DOHH2 (cell line): Measurements from ENCODE around the gene ALS2CL.
A peak's percentile ranks its signal among the peaks of the same experiment; 100 is the strongest.
"Not testable (repeated sequence)": the region's sequence is repeated elsewhere in the genome, so short reads cannot be mapped to it uniquely, and the experiment has no call there.

Source experiments
- H3F3A ChIP-seq: fragments of 200-600 bp; sonication (generic), shearing (Covaris generic); 2 replicates; pipeline ENCODE4 v1.6.0; 2016; ENCODE audit warnings: antibody characterized with exemption, mild to moderate bottlenecking; ENCODE audit not compliant: control insufficient read depth, insufficient read depth
- H3K27ac ChIP-seq: fragments of 200-600 bp; sonication (generic); 2 replicates; pipeline ENCODE4 v1.5.1; 2014; ENCODE audit warnings: low read depth, mild to moderate bottlenecking, low read length, moderate library complexity
- H3K27me3 ChIP-seq: fragments of 200-600 bp; sonication (generic); 2 replicates; pipeline ENCODE4 v1.6.1; 2014; ENCODE audit warnings: mild to moderate bottlenecking, low read length, mixed read lengths; ENCODE audit not compliant: control insufficient read depth
- H3K36me3 ChIP-seq: fragments of 200-600 bp; sonication (generic); 2 replicates; pipeline ENCODE4 v1.6.1; 2014; ENCODE audit warnings: mild to moderate bottlenecking, low read length, moderate library complexity, mixed read lengths; ENCODE audit not compliant: control insufficient read depth
- H3K4me1 ChIP-seq: fragments of 200-600 bp; sonication (generic); 2 replicates; pipeline ENCODE4 v1.6.1; 2014; ENCODE audit warnings: mild to moderate bottlenecking, low read length, mixed read lengths; ENCODE audit not compliant: control insufficient read depth
- H3K4me2 ChIP-seq: fragments of 200-600 bp; sonication (generic); 2 replicates; pipeline ENCODE4 v1.6.0; 2014; ENCODE audit warnings: mild to moderate bottlenecking, low read length, moderate library complexity
- H3K4me3 ChIP-seq: fragments of 200-600 bp; sonication (generic); 2 replicates; pipeline ENCODE4 v1.5.1; 2014; ENCODE audit warnings: mild to moderate bottlenecking, low read length, mixed read lengths
- H3K79me2 ChIP-seq: fragments of 200-600 bp; sonication (generic); 2 replicates; pipeline ENCODE4 v1.6.1; 2014; ENCODE audit warnings: mild to moderate bottlenecking, low read length, mixed read lengths; ENCODE audit not compliant: control insufficient read depth
- H3K9me2 ChIP-seq: fragments of 200-600 bp; sonication (generic); replicated peaks from 2 replicates; pipeline ENCODE4 v1.6.1; 2014; ENCODE audit warnings: mild to moderate bottlenecking, low read length, mixed read lengths; ENCODE audit not compliant: control insufficient read depth
- H3K9me3 ChIP-seq: fragments of 200-600 bp; sonication (generic); 2 replicates; pipeline ENCODE4 v1.6.1; 2014; ENCODE audit warnings: antibody characterized with exemption, low read length, mixed read lengths; ENCODE audit not compliant: control insufficient read depth, insufficient read depth
- H4K20me1 ChIP-seq: fragments of 200-600 bp; sonication (generic); 2 replicates; pipeline ENCODE4 v1.6.0; 2014; ENCODE audit warnings: low read depth, mild to moderate bottlenecking, antibody characterized with exemption, low read length, moderate library complexity; ENCODE audit not compliant: control insufficient read depth, insufficient read depth
- EZH2phosphoT487 ChIP-seq: fragments of 200-600 bp; sonication (generic); IDR thresholded peaks from 2 replicates; pipeline ENCODE4 v1.6.1; 2017; ENCODE audit warnings: borderline replicate concordance, mild to moderate bottlenecking, antibody characterized with exemption, low read length, moderate library complexity, mixed read lengths
- TF ChIP-seq, protein P1 (sequence below): fragments of 200-600 bp; sonication (generic); IDR thresholded peaks from one replicate; pipeline ENCODE4 v1.5.1; 2014; ENCODE audit warnings: antibody characterized with exemption, mild to moderate bottlenecking, low read depth, low read length; ENCODE audit not compliant: poor library complexity, severe bottlenecking

ALS2CL gene, protein sequence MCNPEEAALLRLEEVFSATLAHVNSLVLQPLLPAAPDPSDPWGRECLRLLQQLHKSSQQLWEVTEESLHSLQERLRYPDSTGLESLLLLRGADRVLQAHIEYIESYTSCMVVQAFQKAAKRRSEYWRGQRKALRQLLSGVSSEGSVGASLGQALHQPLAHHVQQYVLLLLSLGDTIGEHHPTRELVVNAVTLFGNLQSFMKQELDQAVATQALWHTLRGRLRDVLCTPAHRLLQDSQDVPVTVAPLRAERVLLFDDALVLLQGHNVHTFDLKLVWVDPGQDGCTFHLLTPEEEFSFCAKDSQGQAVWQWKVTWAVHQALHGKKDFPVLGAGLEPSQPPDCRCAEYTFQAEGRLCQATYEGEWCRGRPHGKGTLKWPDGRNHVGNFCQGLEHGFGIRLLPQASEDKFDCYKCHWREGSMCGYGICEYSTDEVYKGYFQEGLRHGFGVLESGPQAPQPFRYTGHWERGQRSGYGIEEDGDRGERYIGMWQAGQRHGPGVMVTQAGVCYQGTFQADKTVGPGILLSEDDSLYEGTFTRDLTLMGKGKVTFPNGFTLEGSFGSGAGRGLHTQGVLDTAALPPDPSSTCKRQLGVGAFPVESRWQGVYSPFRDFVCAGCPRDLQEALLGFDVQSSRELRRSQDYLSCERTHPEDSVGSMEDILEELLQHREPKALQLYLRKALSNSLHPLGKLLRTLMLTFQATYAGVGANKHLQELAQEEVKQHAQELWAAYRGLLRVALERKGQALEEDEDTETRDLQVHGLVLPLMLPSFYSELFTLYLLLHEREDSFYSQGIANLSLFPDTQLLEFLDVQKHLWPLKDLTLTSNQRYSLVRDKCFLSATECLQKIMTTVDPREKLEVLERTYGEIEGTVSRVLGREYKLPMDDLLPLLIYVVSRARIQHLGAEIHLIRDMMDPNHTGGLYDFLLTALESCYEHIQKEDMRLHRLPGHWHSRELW

GRCh38 chr3:46693038-46693891 lies at the start of gene ALS2CL:
TSS of gene ALS2CL (minus strand) at chr3:46693679. CDS start at chr3:46689440, 4,239 bp downstream.
- Histone ChIP-seq H3K79me2 (no peaks in the 10 kb centered on the region), H3K4me2 (peak within 1 kb of the TSS; percentile 69), H3K36me3 (no peaks in the 10 kb centered on the region), H3K27ac (no peak within 1 kb of the TSS), H3K4me3 (peak within 1 kb of the TSS; percentile 63), H4K20me1 (no peaks in the 10 kb centered on the region), H3K9me2 (no peaks in the 10 kb centered on the region), H3K9me3 (no peaks in the 10 kb centered on the region), H3K27me3 (peaks cover 22% of the 10 kb centered on the region), H3F3A (no peaks in the 10 kb centered on the region), H3K4me1 (peaks cover 29% of the 10 kb centered on the region)
- TF ChIP-seq EZH2phosphoT487: peak; percentile 91; the same call in 1 of the 2 replicates
- TF ChIP-seq, protein P1, sequence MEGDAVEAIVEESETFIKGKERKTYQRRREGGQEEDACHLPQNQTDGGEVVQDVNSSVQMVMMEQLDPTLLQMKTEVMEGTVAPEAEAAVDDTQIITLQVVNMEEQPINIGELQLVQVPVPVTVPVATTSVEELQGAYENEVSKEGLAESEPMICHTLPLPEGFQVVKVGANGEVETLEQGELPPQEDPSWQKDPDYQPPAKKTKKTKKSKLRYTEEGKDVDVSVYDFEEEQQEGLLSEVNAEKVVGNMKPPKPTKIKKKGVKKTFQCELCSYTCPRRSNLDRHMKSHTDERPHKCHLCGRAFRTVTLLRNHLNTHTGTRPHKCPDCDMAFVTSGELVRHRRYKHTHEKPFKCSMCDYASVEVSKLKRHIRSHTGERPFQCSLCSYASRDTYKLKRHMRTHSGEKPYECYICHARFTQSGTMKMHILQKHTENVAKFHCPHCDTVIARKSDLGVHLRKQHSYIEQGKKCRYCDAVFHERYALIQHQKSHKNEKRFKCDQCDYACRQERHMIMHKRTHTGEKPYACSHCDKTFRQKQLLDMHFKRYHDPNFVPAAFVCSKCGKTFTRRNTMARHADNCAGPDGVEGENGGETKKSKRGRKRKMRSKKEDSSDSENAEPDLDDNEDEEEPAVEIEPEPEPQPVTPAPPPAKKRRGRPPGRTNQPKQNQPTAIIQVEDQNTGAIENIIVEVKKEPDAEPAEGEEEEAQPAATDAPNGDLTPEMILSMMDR: peak; percentile 14

GRCh38 chr3:46742992-46743585 lies 49.6 kb upstream of the ALS2CL start:
- Histone ChIP-seq H3K36me3 (no peaks in the 10 kb centered on the region), H3K4me2 (no peak overlapping the region), H3K4me1 (peaks cover 4% of the 10 kb centered on the region; the same call in 1 of the 2 replicates), H3F3A (no peaks in the 10 kb centered on the region), H4K20me1 (no peaks in the 10 kb centered on the region), H3K27ac (no peak overlapping the region), H3K9me2 (no peaks in the 10 kb centered on the region), H3K79me2 (no peaks in the 10 kb centered on the region), H3K4me3 (no peak overlapping the region), H3K9me3 (no peaks in the 10 kb centered on the region), H3K27me3 (0 out of 2 replicates have a peak, but pooled peaks cover 3% of the 10 kb centered on the region)
- TF ChIP-seq, protein P1: no peak
- no peak for TF ChIP-seq EZH2phosphoT487

GRCh38 chr3:46739565-46739964 lies 46.1 kb upstream of the ALS2CL start:
- H3K36me3 ChIP-seq, H3K79me2 ChIP-seq, H3F3A ChIP-seq, H3K27ac ChIP-seq, H3K4me1 ChIP-seq, H3K4me2 ChIP-seq, H3K9me3 ChIP-seq, H3K4me3 ChIP-seq, H4K20me1 ChIP-seq, H3K9me2 ChIP-seq: not testable (repeated sequence)
- H3K27me3 ChIP-seq: peaks cover 10% of the 10 kb centered on the region
